Measurements from ENCODE around the gene FAM53B. TPM values are rescaled to one million over a fixed set of nuclear protein-coding genes. Genes with fewer than 3 reads are reported as not detected.
"Not testable (repeated sequence)": the region's sequence is repeated elsewhere in the genome, so short reads cannot be mapped to it uniquely, and the experiment has no call there.

FAM53B gene
- polyA plus RNA-seq, 1 experiment: 3.9 TPM

GRCh38 chr10:124754227-124754626 is 10.0 kb upstream of the FAM53B start:
- ChIA-PET POLR2A (no interaction called here), CTCF (interaction anchor here (1.5 to 1.8 kb wide), 2 partner anchors 9 to 12 kb away, joined by 4 to 9 read pairs; no protein-coding TSS in a partner anchor)
- H3K4me3 ChIP-seq (ENCODE audit: low read depth, low read length): no peak overlapping the region
- H3K27me3 ChIP-seq (ENCODE audit: control insufficient read depth, insufficient read depth, low read length): no peaks in the 10 kb centered on the region
- TF ChIP-seq, protein P1, sequence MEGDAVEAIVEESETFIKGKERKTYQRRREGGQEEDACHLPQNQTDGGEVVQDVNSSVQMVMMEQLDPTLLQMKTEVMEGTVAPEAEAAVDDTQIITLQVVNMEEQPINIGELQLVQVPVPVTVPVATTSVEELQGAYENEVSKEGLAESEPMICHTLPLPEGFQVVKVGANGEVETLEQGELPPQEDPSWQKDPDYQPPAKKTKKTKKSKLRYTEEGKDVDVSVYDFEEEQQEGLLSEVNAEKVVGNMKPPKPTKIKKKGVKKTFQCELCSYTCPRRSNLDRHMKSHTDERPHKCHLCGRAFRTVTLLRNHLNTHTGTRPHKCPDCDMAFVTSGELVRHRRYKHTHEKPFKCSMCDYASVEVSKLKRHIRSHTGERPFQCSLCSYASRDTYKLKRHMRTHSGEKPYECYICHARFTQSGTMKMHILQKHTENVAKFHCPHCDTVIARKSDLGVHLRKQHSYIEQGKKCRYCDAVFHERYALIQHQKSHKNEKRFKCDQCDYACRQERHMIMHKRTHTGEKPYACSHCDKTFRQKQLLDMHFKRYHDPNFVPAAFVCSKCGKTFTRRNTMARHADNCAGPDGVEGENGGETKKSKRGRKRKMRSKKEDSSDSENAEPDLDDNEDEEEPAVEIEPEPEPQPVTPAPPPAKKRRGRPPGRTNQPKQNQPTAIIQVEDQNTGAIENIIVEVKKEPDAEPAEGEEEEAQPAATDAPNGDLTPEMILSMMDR (IDR thresholded peaks at IDR 0.05; ENCODE audit: insufficient read depth, low read depth, low read length): no peak
- no peak for DNase-seq (ENCODE audit: low read depth)
- H3K36me3 ChIP-seq (ENCODE audit: control insufficient read depth, insufficient read depth, low read length): no peaks in the 10 kb centered on the region

GRCh38 chr10:124748953-124749645 is 4.9 kb upstream of the FAM53B start:
- DNase-seq (ENCODE audit: low read depth): no peak
- Histone ChIP-seq H3K4me3 (ENCODE audit: low read depth, low read length) (no peak overlapping the region), H3K36me3 (ENCODE audit: control insufficient read depth, insufficient read depth, low read length) (0 out of 2 replicates have a peak, but pooled peaks cover 2% of the 10 kb centered on the region), H3K27me3 (ENCODE audit: control insufficient read depth, insufficient read depth, low read length) (no peaks in the 10 kb centered on the region)
- CTCF ChIA-PET: interaction anchor here (0.9 to 6.2 kb wide), 4 partner anchors 15 to 220 kb away, joined by 3 to 53 read pairs (median 3); no protein-coding TSS in a partner anchor
- TF ChIP-seq, protein P1 (IDR thresholded peaks at IDR 0.05; ENCODE audit: insufficient read depth, low read depth, low read length): no peak
- POLR2A ChIA-PET: no interaction called here

DNA sequence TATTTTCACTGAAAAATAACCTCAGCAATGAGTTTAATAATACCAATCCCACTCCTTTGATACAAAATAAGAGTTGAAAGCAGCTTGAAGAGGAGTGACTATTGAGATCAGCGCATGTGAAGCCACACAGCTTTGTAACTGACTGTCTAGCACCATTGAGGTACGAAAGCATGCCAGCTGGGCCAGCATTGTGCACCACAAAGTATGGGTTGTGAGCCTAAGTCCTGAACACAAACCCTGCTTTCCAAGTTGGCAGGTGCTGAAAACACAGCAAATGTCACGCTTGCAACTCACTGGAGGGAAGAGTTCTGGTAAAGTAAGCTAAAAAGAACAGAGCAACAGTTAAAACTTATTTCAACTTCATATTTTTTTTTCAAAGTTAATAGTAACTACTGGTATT is 4.0 kb upstream of the FAM53B start:
- CTCF ChIA-PET: interaction anchor here (0.6 to 6.2 kb wide), 3 partner anchors 185 to 218 kb away, joined by 3 to 53 read pairs (median 4); no protein-coding TSS in a partner anchor
- no peak for DNase-seq (ENCODE audit: low read depth)

DNA sequence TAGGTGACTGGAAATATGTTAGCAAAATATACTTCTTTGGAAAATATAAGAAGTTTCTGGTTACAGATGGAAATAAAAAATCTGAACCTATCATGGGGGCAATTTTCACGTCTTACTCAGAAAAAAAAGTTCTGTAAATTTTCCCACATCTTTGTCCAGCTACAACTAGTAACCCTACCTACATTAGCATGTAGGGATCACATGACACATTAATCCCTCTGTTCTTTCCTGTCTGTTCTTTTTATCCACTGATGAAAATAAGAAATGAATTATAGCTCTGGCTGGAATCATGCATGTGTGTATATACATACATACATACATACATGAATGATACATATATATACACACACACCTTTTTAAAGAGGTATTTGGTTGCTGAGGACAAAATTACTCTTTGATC is 3.6 kb upstream of the FAM53B start:
- Histone ChIP-seq H3K27me3 (ENCODE audit: control insufficient read depth, insufficient read depth, low read length) (no peaks in the 10 kb centered on the region), H3K4me3 (ENCODE audit: low read depth, low read length) (no peak overlapping the region), H3K36me3 (ENCODE audit: control insufficient read depth, insufficient read depth, low read length) (0 out of 2 replicates have a peak, but pooled peaks cover 2% of the 10 kb centered on the region)
- DNase-seq (ENCODE audit: low read depth): no peak
- TF ChIP-seq, protein P1 (IDR thresholded peaks at IDR 0.05; ENCODE audit: insufficient read depth, low read depth, low read length): no peak
- POLR2A ChIA-PET: interaction anchor here (0.7 kb wide), 1 partner anchor 287 kb away, joined by 3 read pairs; no protein-coding TSS in a partner anchor
- CTCF ChIA-PET: interaction anchor here (1.3 to 6.2 kb wide), 3 partner anchors 13 to 217 kb away, joined by 3 to 53 read pairs (median 4); no protein-coding TSS in a partner anchor

More for the DNA sequence above, 4.0 kb upstream of the FAM53B start:
- POLR2A ChIA-PET: no interaction called here
- no peaks in the 10 kb centered on the region for H3K27me3 ChIP-seq (ENCODE audit: control insufficient read depth, insufficient read depth, low read length)
- TF ChIP-seq, protein P1 (IDR thresholded peaks at IDR 0.05; ENCODE audit: insufficient read depth, low read depth, low read length): no peak
- H3K36me3 ChIP-seq (ENCODE audit: control insufficient read depth, insufficient read depth, low read length): 0 out of 2 replicates have a peak, but pooled peaks cover 2% of the 10 kb centered on the region
- no peak overlapping the region for H3K4me3 ChIP-seq (ENCODE audit: low read depth, low read length)

GRCh38 chr10:124746992-124747391 is 2.8 kb upstream of the FAM53B start:
- H3K4me3 ChIP-seq (ENCODE audit: low read depth, low read length): no peak overlapping the region
- H3K27me3 ChIP-seq (ENCODE audit: control insufficient read depth, insufficient read depth, low read length): no peaks in the 10 kb centered on the region
- CTCF ChIA-PET: interaction anchor here (1.1 to 6.2 kb wide), 4 partner anchors 12 to 315 kb away, joined by 3 to 53 read pairs (median 14); no protein-coding TSS in a partner anchor

GRCh38 chr10:124746447-124746846 is 2.3 kb upstream of the FAM53B start:
- H3K4me3 ChIP-seq (ENCODE audit: low read depth, low read length); POLR2A ChIA-PET; H3K27me3 ChIP-seq (ENCODE audit: control insufficient read depth, insufficient read depth, low read length); DNase-seq (ENCODE audit: low read depth); H3K36me3 ChIP-seq (ENCODE audit: control insufficient read depth, insufficient read depth, low read length): not testable (repeated sequence)
- CTCF ChIA-PET: interaction anchor here (0.7 to 6.2 kb wide), 7 partner anchors 9 to 315 kb away, joined by 3 to 53 read pairs (median 9); no protein-coding TSS in a partner anchor

More at GRCh38 chr10:124746992-124747391, 2.8 kb upstream of the FAM53B start:
- TF ChIP-seq, protein P1 (IDR thresholded peaks at IDR 0.05; ENCODE audit: insufficient read depth, low read depth, low read length): no peak
- no peak for DNase-seq (ENCODE audit: low read depth)
- H3K36me3 ChIP-seq (ENCODE audit: control insufficient read depth, insufficient read depth, low read length): 0 out of 2 replicates have a peak, but pooled peaks cover 2% of the 10 kb centered on the region
- POLR2A ChIA-PET: no interaction called here

Measured in BJ (cell line).